ENCODE measurements around the gene ZFPM1.
A peak's percentile ranks its signal among the peaks of the same experiment; 100 is the strongest.

Gene ZFPM1

GRCh38 chr16:88435437-88436355, 17.4 kb upstream of the ZFPM1 start:
- no peak for DNase-seq

- no peak for DNase-seq
These were observed 16.3 kb upstream of the ZFPM1 start for GRCh38 chr16:88436796-88437195.

- DNase-seq, result peak; percentile 43
These were observed 15.6 kb upstream of the ZFPM1 start for GRCh38 chr16:88437367-88437964.

- no peak for DNase-seq
These were observed 14.8 kb upstream of the ZFPM1 start for GRCh38 chr16:88438084-88438870.

GRCh38 chr16:88439016-88439415, 14.1 kb upstream of the ZFPM1 start:
- no peak for DNase-seq

GRCh38 chr16:88439706-88440105, 13.4 kb upstream of the ZFPM1 start:
- no peak for DNase-seq

GRCh38 chr16:88440111-88440510, 13.0 kb upstream of the ZFPM1 start:
- no peak for DNase-seq

- DNase-seq, result no peak
These were observed 12.2 kb upstream of the ZFPM1 start for GRCh38 chr16:88440686-88441405.

- no peak for DNase-seq
These were observed 11.6 kb upstream of the ZFPM1 start for GRCh38 chr16:88441460-88441859.

GRCh38 chr16:88442383-88442726, 10.7 kb upstream of the ZFPM1 start:
- no peak for DNase-seq

GRCh38 chr16:88442727-88443576, 10.1 kb upstream of the ZFPM1 start:
- DNase-seq, result peak; percentile 68

- no peak for DNase-seq
These were observed 8.1 kb upstream of the ZFPM1 start for GRCh38 chr16:88444826-88445582.

GRCh38 chr16:88445583-88445960, 7.5 kb upstream of the ZFPM1 start:
- DNase-seq, result no peak

- no peak for DNase-seq
These were observed 7.0 kb upstream of the ZFPM1 start for GRCh38 chr16:88446061-88446460.

- no peak for DNase-seq
These were observed 6.3 kb upstream of the ZFPM1 start for GRCh38 chr16:88446736-88447135.

- no peak for DNase-seq
These were observed 5.2 kb upstream of the ZFPM1 start for GRCh38 chr16:88447881-88448280.

GRCh38 chr16:88448461-88449266, 4.4 kb upstream of the ZFPM1 start:
- DNase-seq, result no peak

- DNase-seq, result no peak
These were observed 3.9 kb upstream of the ZFPM1 start for GRCh38 chr16:88449267-88449561.

- DNase-seq, result no peak
These were observed 1.2 kb upstream of the ZFPM1 start for GRCh38 chr16:88451586-88452481.

All from activated effector memory CD4-positive, alpha-beta T cell treated with Interleukin-2 at 50 U/mL for 16 hours (primary cell).